NCI-H460 (cell line): Measurements from ENCODE around the gene HEMGN. TPM values are rescaled to one million over a fixed set of nuclear protein-coding genes. Genes with fewer than 3 reads are reported as not detected.
A peak's percentile ranks its signal among the peaks of the same experiment; 100 is the strongest.

Experiments used
- DNase-seq: peaks from one replicate; pipeline ENCODE4 v3.0.0-alpha.2; 2016; ENCODE audit warnings: low read depth; ENCODE audit errors: extremely low read depth
- total RNA-seq: library from RNA; depleted of rRNA; stranded (reverse); fragments of >200 nt; shearing (Covaris generic); gene quantifications from 2 replicates; pipeline ENCODE4 v1.2.3, GENCODE V29; 2014

The HEMGN gene
- total RNA-seq, 1 experiment from 2014 or later, result not detected

- no peak for DNase-seq
These were observed 3.5 kb downstream of the HEMGN start for GRCh38 chr9:97934321-97935115.

DNA sequence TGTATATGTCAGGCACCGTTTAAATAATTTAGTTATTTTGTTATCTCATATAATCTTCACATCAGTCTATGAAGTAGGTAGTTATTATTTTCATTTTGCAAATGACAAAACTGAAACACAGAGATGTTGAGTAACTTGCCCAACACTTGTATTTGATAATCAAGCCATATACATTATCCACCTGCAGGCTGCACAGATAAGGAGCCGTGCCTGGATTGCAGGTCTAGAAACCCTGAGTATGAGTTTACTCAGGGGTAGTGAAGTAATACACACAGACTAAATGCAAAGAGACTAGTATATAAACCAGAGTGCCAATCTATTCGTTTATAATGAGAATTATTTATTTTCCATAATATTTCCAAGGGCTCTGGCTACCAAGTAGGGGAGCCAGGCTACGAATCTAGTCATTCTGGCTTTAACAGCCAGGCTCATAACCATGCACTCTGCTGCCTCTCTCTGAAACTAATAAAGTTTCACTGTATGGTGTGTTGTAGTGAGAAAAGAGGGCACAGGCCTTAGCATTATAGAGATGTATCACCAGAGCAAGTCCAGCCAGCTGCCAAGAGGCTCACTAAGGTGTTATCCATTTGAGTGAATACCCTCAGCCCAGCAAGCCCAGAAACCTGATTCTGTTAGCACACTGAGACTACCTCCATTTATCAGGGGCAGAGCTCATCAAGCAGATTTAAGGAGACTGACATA is 4.5 kb downstream of the HEMGN start:
- no peak for DNase-seq

DNA sequence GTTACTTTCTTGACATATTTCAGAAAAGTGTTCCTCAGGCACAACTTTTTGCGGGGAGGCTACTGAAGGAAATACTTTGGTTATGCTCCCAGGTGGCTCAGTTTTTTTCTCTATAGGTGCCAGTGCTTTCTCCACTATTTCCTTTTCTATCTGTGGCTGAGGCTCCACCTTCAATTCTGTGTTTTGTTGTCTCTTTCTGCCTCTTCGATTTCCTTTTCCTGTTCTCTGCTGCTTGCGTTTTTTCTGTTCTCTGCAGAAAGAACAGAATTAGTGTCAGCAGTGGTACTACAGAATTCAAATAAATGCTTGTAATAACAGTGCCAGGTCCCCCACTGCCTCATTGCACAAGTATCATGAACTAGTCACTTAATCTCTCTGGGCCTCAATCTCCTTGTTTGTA is 7.0 kb downstream of the HEMGN start:
- no peak for DNase-seq

- DNase-seq, result no peak
These were observed 8.9 kb downstream of the HEMGN start for GRCh38 chr9:97928986-97929604.

DNA sequence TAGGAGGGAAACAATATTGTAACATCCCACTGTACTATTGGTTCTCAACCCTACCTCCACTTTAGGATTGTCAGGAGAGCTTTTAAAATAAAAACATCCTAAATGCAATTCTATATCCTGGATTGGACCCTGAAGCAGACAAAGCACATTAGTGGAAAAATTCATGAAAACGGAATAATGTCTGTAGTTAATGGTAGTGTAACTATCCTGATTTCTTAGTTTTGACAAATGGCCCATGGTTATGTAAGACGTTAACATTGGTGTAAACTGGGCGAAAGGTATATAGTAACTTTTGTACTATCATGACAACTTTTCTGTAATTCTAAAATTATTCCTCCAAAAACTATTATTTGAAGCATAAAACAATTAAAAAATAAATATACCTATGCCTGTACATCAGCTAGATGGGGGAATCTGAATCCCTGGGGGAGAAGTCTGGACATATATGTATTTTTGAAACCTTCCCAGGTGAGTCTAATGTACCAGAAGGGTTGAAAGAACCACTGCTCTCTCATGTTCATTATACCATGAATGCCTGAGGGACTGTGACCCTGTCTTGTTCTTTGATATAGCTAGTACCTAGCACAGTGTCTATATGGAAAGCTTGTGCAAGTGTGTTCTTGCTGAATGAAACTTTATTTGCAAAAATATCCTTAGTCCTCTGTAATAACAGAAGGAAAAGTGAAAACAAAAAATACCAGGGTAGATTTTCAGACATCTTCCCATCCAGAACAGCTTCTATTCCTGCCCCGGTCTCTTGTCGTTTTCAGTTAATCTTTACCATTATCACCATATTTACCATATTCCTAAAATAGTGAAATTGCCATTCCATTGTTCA is 12.3 kb downstream of the HEMGN start:
- no peak for DNase-seq

DNA sequence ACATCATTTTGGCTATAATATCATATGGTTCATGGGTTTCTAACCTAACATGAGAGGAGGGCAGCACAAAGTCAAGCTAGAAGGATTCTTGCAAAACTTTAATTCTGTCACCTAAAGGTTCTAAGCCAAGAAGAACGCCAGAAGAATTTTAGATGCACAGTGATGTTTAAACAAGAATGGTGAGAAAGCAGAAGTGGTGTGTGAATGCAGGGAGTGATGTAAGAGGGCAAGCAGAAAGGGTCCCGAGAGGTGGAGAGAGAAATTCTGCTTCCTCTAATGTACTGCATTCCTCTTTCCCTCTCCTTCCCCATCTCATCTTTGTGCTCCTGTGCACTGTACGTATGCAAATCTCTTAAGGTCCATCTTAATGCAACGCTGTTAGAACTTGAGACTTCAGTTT is 13.6 kb downstream of the HEMGN start:
- DNase-seq, result no peak

DNA sequence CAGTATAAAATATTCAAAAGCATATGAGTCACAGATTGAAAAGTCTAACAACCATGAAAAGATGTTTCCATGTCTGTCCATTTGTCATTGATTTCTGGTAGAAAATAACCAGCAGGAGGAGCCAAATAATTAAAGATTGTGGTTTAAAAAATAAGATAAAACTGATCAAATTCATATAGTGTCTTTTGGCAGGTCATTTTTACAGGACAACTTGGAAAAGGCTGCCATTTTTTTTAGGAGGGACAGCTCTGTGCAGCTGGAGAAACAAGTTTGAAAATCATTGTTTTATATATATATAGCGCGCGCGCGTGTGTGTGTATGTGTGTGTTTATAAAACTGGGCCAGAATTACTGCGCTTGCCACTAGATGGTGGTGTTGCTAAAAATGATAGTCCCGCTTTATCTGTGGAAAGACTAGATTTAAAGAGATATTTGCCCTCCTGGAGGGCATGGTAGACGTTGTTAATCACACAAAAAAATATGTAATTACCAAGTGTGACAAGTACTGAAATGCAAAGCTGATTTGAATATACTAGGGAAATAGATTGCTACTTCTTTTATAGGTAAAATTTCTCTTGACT is 14.4 kb downstream of the HEMGN start:
- peak; percentile 80 for DNase-seq

GRCh38 chr9:97921959-97922724 is 15.8 kb downstream of the HEMGN start, which contains the start of gene TRMO:
TSS of gene TRMO (minus strand) at chr9:97922500. CDS start at chr9:97922493, 7 bp downstream.
- peak; percentile 98 for DNase-seq

- DNase-seq, result no peak
These were observed 18.7 kb downstream of the HEMGN start for GRCh38 chr9:97919217-97919813.

GRCh38 chr9:97918611-97919010 is 19.4 kb downstream of the HEMGN start:
- DNase-seq, result no peak

- no peak for DNase-seq
These were observed 26.0 kb downstream of the HEMGN start for GRCh38 chr9:97911970-97912369.

- DNase-seq, result no peak
These were observed 26.4 kb downstream of the HEMGN start for GRCh38 chr9:97911528-97911927.

GRCh38 chr9:97910357-97910756 is 27.6 kb downstream of the HEMGN start:
- DNase-seq, result no peak

DNA sequence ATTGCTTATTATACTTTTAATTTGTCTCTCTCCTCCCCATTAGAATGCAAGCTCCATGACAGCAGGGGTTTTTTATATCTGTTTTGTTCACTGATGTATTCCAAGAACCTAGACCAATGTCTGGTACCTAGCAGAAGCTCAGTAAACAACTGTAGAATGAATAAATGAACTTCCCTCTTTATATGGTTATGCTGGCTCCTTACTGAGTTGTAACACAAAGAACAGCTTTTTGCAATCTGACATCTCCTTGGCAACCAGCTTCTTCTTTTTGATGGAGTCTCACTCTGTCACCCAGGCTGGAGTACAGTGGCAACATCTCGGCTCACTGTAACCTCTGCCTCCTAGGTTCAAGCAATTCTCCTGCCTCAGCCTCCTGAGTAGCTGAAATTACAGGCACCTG is 29.3 kb downstream of the HEMGN start:
- DNase-seq, result no peak

- DNase-seq, result no peak
These were observed 30.3 kb downstream of the HEMGN start for GRCh38 chr9:97907632-97908031.

DNA sequence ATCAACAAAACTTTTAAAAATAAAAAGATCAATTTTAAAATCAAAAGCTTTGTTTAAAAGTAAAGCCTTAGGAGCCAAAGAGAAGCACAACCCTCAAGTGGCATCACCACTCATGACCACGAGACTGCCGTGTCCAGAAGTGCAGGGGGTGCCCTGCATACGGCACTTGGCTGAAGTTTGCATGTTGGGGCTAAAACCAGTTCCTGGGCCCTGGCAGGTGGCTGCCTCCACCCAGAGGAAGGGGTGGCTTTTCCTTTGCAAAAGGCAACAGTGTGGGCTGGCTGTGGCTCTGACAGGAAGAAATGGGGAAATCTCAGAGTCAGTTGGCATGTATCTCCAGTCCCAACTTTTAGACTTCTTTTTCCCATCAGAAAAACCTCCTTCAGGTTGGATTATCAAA is 30.9 kb downstream of the HEMGN start:
- no peak for DNase-seq

DNA sequence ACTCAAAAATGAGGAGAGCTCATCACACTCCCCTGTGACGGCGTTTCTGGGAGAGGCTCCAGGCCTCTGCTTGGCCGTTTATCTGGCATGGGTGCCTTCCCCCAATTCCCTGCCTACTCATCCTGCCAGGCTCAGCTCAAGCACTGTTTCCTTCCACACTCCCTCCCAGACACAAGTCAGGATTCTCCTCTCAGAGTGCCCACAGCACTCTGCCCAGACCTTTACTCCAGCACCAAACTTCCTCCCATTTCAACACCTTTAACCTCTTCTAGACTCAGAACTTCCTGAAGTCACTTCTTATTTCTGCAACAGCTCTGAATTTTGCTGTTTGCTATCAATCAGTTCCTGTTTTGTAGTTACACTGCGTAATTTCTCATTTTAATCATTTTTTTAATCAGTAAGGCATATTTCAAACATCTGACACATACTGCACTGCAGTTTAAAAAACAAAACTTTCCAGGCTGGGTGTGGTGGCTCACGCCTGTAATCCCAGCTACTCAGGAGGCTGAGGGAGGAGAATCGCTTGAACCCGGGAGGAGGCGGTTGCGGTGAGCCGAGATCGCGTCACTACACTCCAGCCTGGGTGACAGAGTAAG is 31.6 kb downstream of the HEMGN start:
- no peak for DNase-seq

- DNase-seq, result no peak
These were observed 32.7 kb downstream of the HEMGN start for GRCh38 chr9:97905228-97905627.

- no peak for DNase-seq
These were observed 33.2 kb downstream of the HEMGN start for GRCh38 chr9:97904725-97905124.
